NCI-H1694 (cell line): ENCODE measurements around the gene LEMD3.
"Not testable (repeated sequence)": the region's sequence is repeated elsewhere in the genome, so short reads cannot be mapped to it uniquely, and the experiment has no call there.

ENCODE experiments used
- DNase-seq: peaks from one replicate; lab custom pipeline; 2025; lab: John Stamatoyannopoulos, UW

LEMD3 gene

DNA sequence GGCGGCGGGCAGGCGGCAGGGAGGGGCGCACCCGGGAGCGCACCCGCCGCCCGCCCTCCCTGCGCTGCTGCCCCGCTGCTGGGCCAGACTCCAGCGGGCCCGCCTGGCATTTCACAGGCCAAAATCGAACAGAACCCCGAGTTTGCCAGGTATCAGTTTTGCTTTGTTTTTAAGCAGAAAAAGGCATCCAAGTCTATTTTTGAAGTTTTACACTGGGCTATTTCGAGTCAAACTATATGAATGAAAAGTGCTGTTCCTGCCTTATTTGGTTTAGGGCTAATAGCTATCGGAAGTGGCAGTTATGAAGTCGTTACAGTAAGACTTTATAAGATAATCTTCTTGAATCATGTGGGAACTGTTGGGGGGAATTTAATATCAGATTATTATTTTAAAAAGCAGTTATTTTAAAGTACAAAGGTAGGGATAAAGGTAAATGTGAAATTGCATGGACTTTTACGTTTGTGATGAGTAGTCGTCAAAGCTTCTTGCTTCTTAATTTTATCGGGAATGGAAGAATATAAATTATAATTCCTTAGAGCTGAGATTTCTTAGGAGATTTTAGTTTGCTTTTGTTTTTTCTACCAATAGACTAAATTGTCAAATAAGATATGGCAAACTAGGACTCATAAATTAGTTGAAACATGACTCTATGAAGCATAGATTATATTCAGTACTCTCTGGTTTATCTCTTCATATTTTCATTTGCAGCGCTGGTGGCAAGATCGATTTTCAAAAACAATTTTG, 110.2 kb downstream of the LEMD3 start:
- DNase-seq: no peak

GRCh38 chr12:65280306-65280705, 110.9 kb downstream of the LEMD3 start:
- DNase-seq: no peak

DNA sequence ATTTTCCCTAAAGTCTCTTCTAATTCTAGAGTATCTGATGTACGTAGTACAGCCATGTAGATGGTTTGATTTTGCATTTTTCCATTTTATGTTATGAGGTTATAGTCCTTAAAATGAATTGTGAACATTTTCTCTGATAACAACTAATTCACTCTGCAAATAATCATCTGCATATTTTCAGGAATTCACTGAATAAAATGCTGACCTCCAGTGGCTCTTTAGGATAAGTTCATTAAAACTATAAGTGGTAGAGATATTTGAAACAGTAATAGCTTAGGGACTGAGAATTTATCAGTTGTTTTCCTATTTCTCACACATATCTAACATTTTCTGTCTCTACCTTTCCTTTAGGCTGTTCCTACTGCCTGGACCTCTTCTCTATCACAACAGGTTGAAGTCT, 113.5 kb downstream of the LEMD3 start:
- DNase-seq: no peak

DNA sequence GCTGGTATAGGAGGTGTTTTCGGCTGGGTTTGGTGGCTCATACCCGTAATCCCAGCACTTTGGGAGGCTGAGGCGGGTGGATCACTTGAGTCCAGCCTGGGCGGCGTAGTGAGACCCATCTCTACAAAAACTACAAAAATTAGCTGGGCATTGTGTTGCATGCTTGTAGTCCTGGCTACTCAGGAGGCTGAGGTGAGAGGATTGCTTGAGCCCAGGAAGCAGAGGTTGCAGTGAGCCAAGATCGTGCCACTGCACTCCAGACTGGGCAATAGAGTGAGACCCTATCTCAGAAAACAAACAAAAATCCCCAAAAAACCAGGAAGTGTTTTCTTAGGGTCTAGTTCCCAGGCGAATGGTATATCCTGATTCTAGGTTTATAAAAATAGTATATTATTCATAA, 116.1 kb downstream of the LEMD3 start:
- not testable (repeated sequence) for DNase-seq

GRCh38 chr12:65287426-65287825, 118.0 kb downstream of the LEMD3 start:
- no peak for DNase-seq

DNA sequence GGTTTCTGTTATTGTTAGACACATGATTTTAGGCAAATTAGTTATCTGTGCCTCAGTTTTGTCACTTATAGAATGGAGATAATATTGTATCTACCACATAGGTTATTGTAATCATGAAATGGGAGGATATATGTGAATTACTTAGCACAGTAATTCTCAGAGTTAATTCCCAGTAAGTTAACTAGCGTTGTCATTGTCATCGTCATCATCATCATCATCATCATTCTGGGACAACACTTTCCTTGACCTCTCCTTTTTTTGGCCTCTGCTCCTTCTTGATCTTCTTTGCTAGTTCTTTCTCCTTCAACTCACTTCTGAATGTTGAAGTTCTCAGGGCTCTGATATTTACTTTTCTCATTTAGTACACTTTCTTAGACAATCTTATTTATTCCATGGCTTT, 122.9 kb downstream of the LEMD3 start:
- no peak for DNase-seq

DNA sequence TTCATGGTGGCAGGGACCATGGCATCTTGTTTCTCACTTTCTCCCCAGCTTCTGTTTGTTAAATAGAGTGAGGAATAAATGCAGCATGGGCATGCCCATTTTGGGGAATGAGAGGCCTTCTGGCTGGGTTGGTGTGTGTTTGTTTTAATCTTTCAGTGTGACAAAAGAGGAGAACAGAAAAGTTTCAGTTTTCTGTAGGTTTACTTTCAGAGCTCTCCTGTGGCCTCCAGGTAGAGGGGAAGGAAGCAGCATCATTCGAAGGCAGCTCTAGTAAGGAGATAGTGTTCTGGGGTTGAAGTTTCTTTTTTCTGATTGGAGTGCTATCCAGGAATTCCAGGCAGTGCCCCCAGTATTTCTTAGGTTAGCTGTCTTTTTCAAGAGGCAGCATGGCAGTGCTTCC, 124.4 kb downstream of the LEMD3 start:
- no peak for DNase-seq

DNA sequence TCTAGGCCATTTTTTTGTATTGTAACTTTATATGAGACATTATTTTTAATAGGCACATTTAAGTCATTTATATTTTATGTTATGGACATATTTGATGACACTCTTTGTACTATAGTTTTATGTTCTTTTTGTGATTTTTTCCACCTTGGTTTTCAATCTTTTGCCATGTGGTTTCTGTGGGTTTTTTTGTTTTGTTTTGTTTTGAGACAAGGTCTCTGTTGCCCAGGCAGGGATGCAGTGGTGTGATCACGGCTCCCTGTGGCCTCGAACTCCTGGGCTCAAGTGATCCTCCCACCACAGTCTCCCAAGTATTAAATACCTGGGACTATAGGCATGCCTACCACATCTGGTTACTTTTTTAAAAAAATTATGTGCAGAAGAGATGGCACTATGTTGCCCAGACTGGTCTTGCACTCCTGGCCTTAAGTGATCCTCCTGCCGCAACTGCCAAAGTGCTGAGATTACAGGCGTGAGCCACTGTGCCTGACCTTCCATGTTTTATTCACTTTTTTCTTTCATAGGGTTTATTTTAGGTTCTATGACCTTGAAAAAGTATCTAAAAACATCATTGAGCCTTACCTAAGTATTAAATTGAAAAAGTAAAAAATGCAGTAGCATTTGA, 125.4 kb downstream of the LEMD3 start:
- no peak for DNase-seq

DNA sequence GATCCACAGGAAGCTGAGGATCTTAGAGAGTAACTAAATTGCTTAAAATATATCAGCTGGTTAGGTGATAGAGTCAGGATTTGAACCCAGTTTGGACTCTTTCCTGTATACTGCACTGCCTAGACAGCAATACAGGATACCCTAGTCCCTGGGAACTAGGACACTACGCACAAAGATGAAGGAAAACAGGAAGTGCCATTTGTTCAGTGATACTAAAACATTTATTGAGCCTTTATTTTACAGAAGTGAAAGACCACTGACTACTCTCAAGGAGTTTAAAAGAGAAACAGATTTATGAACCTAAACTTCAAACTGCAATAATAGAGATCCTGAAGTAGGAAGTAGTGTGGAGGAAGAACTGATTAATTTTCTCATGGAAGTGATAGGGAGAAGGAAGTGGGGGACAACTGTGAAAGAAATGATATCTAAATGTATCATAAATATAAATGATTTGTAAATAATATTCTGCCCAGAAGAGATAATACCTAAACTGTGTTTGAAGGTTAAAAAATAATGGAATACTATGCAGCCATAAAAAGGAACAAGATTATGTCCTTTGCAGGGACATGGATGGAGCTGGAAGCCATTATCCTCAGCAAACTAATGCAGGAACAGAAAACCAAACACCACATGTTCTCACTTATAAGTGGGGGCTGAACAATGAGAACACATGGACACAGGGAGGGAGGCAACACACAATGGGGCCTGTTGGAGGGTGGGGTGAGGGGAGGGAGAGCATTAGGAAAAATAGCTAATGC, 127.3 kb downstream of the LEMD3 start:
- DNase-seq: no peak
